WERI-Rb-1 (cell line): Measurements from ENCODE around the gene NCF2.

Experiments used
- DNase-seq: peaks from one replicate; pipeline ENCODE4 v3.0.0-alpha.2; 2020
- H3K27ac ChIP-seq: fragments of 250-450 bp; sonication (Bioruptor Pico); 2 replicates; pipeline ENCODE4 v1.5.1; 2020; ENCODE audit warnings: mild to moderate bottlenecking, moderate library complexity
- H3K27me3 ChIP-seq: fragments of 250-450 bp; sonication (Bioruptor Pico); 2 replicates; pipeline ENCODE4 v1.5.1; 2021; ENCODE audit warnings: mild to moderate bottlenecking, low read depth, moderate library complexity; ENCODE audit not compliant: insufficient read depth, severe bottlenecking
- H3K36me3 ChIP-seq: fragments of 250-450 bp; sonication (Bioruptor Pico); 2 replicates; pipeline ENCODE4 v1.5.1; 2020; ENCODE audit warnings: mild to moderate bottlenecking, moderate library complexity
- H3K4me3 ChIP-seq: 2 replicates; pipeline ENCODE4 v1.5.1; 2011; ENCODE audit warnings: low read depth, mild to moderate bottlenecking, control low read depth, low read length
- H3K9me3 ChIP-seq: fragments of 250-450 bp; sonication (Bioruptor Pico); 2 replicates; pipeline ENCODE4 v1.5.1; 2021; ENCODE audit warnings: mild to moderate bottlenecking, moderate library complexity; ENCODE audit not compliant: severe bottlenecking
- TF ChIP-seq, protein P1 (sequence below): IDR thresholded peaks from 2 replicates; pipeline ENCODE4 v1.5.1; 2011; ENCODE audit warnings: low read depth, mild to moderate bottlenecking, control low read depth, inconsistent platforms, low read length

NCF2 gene, protein sequence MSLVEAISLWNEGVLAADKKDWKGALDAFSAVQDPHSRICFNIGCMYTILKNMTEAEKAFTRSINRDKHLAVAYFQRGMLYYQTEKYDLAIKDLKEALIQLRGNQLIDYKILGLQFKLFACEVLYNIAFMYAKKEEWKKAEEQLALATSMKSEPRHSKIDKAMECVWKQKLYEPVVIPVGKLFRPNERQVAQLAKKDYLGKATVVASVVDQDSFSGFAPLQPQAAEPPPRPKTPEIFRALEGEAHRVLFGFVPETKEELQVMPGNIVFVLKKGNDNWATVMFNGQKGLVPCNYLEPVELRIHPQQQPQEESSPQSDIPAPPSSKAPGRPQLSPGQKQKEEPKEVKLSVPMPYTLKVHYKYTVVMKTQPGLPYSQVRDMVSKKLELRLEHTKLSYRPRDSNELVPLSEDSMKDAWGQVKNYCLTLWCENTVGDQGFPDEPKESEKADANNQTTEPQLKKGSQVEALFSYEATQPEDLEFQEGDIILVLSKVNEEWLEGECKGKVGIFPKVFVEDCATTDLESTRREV

DNA sequence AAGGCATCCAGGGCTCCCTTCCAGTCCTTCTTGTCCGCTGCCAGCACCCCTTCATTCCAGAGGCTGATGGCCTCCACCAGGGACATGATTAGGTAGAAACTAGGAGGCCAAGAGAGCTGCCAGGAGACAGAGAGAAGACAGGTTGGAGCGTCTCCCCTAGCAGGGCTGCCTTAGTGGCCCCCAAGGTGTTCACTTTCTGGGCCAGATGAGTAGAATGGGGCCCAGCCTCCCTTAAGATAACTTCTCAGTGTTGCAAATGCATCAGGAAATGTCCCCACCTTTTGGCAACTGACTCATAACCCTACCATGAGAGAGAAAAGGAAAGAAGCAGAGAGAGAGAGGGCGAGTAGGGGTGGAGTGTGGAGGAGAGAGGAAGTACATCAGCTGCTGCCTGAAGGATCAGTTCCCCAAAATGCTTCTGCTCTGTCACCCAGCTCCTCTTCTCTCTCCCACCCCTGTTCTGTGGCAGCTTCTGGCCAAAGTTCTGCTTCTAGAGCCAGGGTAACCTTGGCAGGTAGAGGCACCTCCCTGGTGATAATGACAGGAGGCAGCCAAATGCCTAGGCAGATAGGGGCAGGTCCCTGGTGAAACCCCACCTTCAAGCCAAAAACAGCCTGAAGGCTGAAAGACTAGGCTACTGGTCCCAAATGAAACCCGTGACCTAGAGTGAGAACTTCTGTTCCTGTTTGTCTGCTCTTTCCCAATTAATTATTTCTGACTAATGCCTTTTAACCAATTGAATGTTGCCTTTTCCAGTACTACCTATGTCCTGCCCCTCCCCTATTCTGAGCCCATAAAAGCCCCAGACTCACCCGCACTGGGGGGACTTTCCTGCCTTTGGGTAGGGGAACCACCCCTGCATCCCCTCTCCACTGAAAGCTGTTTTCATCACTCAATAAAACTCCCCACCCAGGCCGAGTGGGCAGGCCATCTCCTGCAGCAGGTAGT lies at the start of gene NCF2:
Gene NCF2, minus strand, starts transcription at position 216 of the 948 bp plus-strand sequence. Its CDS starts 130 bp downstream, at position 86.
- Histone ChIP-seq H3K36me3 (no peaks in the 10 kb centered on the region), H3K27ac (no peak within 1 kb of the TSS), H3K9me3 (no peaks in the 10 kb centered on the region), H3K27me3 (no peaks in the 10 kb centered on the region), H3K4me3 (no peak within 1 kb of the TSS)
- no peak for DNase-seq
- TF ChIP-seq, protein P1, sequence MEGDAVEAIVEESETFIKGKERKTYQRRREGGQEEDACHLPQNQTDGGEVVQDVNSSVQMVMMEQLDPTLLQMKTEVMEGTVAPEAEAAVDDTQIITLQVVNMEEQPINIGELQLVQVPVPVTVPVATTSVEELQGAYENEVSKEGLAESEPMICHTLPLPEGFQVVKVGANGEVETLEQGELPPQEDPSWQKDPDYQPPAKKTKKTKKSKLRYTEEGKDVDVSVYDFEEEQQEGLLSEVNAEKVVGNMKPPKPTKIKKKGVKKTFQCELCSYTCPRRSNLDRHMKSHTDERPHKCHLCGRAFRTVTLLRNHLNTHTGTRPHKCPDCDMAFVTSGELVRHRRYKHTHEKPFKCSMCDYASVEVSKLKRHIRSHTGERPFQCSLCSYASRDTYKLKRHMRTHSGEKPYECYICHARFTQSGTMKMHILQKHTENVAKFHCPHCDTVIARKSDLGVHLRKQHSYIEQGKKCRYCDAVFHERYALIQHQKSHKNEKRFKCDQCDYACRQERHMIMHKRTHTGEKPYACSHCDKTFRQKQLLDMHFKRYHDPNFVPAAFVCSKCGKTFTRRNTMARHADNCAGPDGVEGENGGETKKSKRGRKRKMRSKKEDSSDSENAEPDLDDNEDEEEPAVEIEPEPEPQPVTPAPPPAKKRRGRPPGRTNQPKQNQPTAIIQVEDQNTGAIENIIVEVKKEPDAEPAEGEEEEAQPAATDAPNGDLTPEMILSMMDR = no peak

DNA sequence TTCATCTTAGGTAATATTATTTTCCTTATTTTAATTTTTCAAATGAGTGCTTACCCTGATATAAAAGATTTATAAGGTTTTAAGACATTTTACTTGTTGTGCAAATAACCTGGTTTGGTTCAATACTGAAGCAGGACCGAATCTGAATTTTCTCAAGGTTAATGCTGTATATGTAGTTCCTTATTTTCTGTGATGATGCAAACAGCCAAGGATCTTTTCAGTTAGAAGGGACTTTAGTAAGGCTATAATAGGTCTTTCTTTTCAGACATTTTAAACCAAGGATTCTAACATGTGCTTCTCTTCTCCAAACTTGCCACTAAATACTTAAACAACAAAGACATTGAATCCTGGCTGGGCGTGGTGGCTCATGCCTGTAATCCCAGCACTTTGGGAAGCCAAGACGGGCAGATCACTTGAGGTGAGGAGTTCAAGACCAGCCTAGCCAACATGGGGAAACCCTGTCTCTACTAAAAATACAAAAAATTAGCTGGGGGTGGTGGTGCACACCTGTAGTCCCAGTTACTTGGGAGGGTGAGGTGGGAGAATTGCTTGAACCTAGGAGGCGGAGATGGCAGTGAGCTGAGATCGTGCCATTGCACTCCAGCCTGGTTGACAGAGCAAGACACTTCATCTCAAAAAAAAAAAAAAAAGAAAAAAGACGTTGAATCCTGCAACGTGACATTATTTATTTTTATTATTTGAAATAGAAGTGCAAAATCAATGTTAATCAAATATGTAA lies 48.6 kb upstream of the NCF2 start:
- Histone ChIP-seq H3K36me3 (no peaks in the 10 kb centered on the region), H3K27me3 (no peaks in the 10 kb centered on the region), H3K9me3 (no peaks in the 10 kb centered on the region), H3K27ac (no peak overlapping the region), H3K4me3 (no peak overlapping the region)
- TF ChIP-seq, protein P1 = no peak
- no peak for DNase-seq

DNA sequence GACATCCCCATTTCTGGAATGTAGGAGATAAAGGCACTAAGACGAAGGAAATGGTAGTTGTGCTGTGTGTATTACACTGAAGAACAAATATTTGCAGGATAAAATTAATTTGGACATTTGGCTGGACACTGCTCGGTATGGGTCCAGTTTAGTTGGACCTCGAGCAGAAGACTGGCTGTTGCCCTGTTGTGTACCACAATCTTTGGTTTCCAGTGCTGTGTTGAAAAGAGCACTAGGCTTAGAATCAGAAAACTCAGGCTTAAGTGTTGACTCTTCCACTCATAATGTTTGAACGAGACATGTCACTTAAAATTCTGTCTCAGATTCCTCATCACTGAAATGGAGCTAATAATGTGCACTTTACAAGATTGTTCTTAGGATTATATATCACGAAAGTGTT lies 46.5 kb upstream of the NCF2 start:
- H3K9me3 ChIP-seq = no peaks in the 10 kb centered on the region
- no peak overlapping the region for H3K27ac ChIP-seq
- H3K4me3 ChIP-seq = no peak overlapping the region
- TF ChIP-seq, protein P1 = no peak
- DNase-seq = no peak
- no peaks in the 10 kb centered on the region for H3K36me3 ChIP-seq
- no peaks in the 10 kb centered on the region for H3K27me3 ChIP-seq

DNA sequence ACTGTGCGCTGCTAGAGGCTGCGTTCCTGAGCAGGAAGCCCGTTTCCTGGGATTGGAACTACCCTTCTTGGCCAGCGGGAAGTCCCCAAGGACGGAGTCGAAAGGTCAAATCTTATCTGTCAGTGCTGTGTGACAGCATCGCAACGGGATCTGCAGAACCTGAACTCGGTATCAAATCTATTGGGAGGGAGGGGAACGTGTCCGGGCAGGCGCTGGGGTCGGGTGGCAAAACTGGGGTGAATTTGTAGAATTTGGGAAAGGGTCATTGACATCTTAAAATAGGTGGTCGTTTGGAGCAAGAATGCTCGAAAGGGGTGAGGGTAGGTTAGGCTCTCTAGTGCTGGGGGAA lies 46.0 kb upstream of the NCF2 start:
- TF ChIP-seq, protein P1 = no peak
- Histone ChIP-seq H3K36me3 (no peaks in the 10 kb centered on the region), H3K27me3 (no peaks in the 10 kb centered on the region), H3K27ac (no peak overlapping the region), H3K4me3 (peak overlapping the region; percentile 63), H3K9me3 (no peaks in the 10 kb centered on the region)
- DNase-seq = no peak

DNA sequence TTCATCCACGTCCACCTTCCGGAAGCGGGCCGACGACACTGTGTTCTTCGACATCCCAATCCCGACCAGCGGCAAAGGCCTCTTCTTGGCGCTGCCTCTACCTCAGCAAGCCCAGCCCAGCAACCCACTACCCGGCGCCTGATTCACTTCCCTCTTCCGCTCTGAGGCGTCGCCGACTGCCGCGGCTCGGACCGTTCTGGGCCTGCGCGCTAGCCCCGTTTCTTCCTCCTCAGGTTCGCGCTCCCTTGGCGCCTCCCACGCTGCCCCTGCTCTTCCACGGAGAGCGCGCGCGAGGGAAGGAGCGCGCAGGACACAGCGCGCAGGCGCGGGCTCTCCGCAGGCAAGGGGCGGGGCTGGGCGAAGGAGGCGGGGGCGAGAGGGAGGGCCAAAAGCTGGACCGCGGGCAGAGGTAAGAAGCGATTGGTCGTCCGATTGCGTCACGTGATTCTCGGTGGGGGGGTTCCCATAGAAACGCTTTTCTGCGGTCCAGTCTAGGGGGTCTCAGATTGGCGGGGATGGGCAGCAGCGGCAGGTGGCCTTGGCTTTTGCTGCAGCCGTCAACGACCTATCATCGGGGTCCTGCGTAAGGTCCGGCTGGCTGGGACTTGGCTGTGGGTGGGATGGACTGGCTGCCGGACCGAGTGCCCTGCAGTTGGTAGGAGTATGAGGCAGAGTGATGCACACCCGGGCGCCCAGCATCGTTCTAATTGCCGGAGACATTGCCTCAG lies 45.5 kb upstream of the NCF2 start, which contains the start of gene ARPC5:
Gene ARPC5, minus strand, starts transcription at position 178 of the 728 bp plus-strand sequence. Its CDS starts 124 bp downstream, at position 54.
- no peaks in the 10 kb centered on the region for H3K27me3 ChIP-seq
- peak within 1 kb of the TSS; percentile 63 for H3K4me3 ChIP-seq
- peak; percentile 97 for DNase-seq
- H3K9me3 ChIP-seq = no peaks in the 10 kb centered on the region
- peak within 1 kb of the TSS; percentile 79 for H3K27ac ChIP-seq
- no peaks in the 10 kb centered on the region for H3K36me3 ChIP-seq
- TF ChIP-seq, protein P1 = no peak
